GM06990 (cell line): ENCODE measurements around the gene GSPT1.

ENCODE experiments used
- DNase-seq: peaks from one replicate; pipeline ENCODE4 v3.0.0-alpha.2; 2011; ENCODE audit not compliant: insufficient read length; ENCODE audit errors: extremely low read depth
- H3K27me3 ChIP-seq: replicated peaks from 2 replicates; pipeline ENCODE4 v1.6.0; 2011; ENCODE audit warnings: low read length; ENCODE audit not compliant: control insufficient read depth, insufficient read depth
- H3K36me3 ChIP-seq: 2 replicates; pipeline ENCODE4 v1.5.1; 2011; ENCODE audit warnings: low read length; ENCODE audit not compliant: control insufficient read depth, insufficient read depth
- H3K4me3 ChIP-seq: replicated peaks from 2 replicates; pipeline ENCODE4 v1.5.1; 2011; ENCODE audit warnings: low read depth, mild to moderate bottlenecking, control low read depth, low read length
- TF ChIP-seq, protein P1 (sequence below): IDR thresholded peaks from 2 replicates; pipeline ENCODE4 v1.5.1; 2011; ENCODE audit warnings: low read length, control low read depth, mild to moderate bottlenecking, inconsistent platforms; ENCODE audit not compliant: insufficient read depth, poor library complexity, severe bottlenecking

GSPT1 gene

GRCh38 chr16:11877374-11877773 is 38.4 kb downstream of the GSPT1 start:
- DNase-seq: no peak
- no peak overlapping the region for H3K4me3 ChIP-seq
- H3K27me3 ChIP-seq: no peaks in the 10 kb centered on the region
- peaks cover 6% of the 10 kb centered on the region for H3K36me3 ChIP-seq
- TF ChIP-seq, protein P1, sequence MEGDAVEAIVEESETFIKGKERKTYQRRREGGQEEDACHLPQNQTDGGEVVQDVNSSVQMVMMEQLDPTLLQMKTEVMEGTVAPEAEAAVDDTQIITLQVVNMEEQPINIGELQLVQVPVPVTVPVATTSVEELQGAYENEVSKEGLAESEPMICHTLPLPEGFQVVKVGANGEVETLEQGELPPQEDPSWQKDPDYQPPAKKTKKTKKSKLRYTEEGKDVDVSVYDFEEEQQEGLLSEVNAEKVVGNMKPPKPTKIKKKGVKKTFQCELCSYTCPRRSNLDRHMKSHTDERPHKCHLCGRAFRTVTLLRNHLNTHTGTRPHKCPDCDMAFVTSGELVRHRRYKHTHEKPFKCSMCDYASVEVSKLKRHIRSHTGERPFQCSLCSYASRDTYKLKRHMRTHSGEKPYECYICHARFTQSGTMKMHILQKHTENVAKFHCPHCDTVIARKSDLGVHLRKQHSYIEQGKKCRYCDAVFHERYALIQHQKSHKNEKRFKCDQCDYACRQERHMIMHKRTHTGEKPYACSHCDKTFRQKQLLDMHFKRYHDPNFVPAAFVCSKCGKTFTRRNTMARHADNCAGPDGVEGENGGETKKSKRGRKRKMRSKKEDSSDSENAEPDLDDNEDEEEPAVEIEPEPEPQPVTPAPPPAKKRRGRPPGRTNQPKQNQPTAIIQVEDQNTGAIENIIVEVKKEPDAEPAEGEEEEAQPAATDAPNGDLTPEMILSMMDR: no peak

DNA sequence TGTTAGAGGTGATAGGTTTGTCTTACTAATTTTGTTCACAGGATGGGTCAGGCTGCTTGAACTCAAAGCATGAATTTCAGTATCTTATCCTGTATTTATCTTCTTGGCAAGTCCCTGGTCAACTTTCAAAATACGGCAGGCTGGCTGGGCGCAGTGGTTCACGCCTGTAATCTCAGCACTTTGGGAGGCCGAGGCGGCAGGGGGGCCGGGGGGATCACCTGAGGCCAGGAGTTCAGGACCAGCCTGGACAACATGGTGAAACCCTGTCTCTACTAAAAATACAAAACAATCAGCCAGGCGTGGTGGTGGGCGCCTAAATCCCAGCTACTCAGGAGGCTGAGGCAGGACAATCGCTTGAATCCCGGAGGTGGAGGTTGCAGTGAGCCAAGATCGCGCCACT is 39.5 kb downstream of the GSPT1 start:
- no peak for DNase-seq
- H3K36me3 ChIP-seq: peaks cover 6% of the 10 kb centered on the region
- H3K4me3 ChIP-seq: no peak overlapping the region
- H3K27me3 ChIP-seq: no peaks in the 10 kb centered on the region
- TF ChIP-seq, protein P1: no peak

GRCh38 chr16:11875721-11876120 is 40.0 kb downstream of the GSPT1 start:
- Histone ChIP-seq H3K36me3 (peaks cover 6% of the 10 kb centered on the region), H3K4me3 (no peak overlapping the region), H3K27me3 (no peaks in the 10 kb centered on the region)
- no peak for DNase-seq
- TF ChIP-seq, protein P1: no peak

DNA sequence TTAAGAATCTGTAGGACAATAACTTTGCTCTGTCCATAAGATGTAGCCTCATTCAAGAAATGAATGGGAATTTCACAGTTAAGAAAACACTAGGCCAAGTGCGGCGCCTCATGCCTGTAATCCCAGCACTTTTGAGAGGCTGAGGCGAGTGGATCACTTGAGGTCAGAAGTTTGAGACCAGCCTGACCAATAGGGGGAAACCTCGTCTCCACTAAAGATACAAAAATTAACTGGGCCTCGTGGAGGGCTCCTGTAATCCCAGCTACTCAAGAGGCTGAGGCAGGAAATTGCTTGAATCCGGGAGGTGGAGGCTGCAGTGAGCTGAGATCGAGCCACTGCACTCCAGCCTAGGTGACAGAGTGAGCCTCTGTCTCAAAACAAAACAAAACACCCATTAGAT is 44.6 kb downstream of the GSPT1 start:
- TF ChIP-seq, protein P1: peak; percentile 9
- DNase-seq: no peak
- peaks cover 5% of the 10 kb centered on the region for H3K36me3 ChIP-seq
- no peaks in the 10 kb centered on the region for H3K27me3 ChIP-seq
- H3K4me3 ChIP-seq: no peak overlapping the region

- DNase-seq: no peak
- H3K36me3 ChIP-seq: peaks cover 2% of the 10 kb centered on the region
- no peaks in the 10 kb centered on the region for H3K27me3 ChIP-seq
- TF ChIP-seq, protein P1: no peak
- H3K4me3 ChIP-seq: no peak overlapping the region
Observed at GRCh38 chr16:11870399-11870798, 45.4 kb downstream of the GSPT1 start.
